H54 (cell line): ENCODE data around the gene UROC1.

ENCODE experiments used
- DNase-seq: peaks from one replicate; pipeline ENCODE4 v3.0.0; 2011; ENCODE audit warnings: low spot score, mixed read lengths; ENCODE audit not compliant: insufficient read length
- FAIRE-seq: peaks from 3 replicates; lab custom pipeline; 2011; peaks lifted over from hg19 to GRCh38; lab: Jason Lieb, UNC
- POLR2A ChIP-seq: IDR thresholded peaks from 2 replicates; pipeline ENCODE4 v1.6.1; 2011; ENCODE audit warnings: low read depth, mild to moderate bottlenecking, low read length

UROC1 gene

DNA sequence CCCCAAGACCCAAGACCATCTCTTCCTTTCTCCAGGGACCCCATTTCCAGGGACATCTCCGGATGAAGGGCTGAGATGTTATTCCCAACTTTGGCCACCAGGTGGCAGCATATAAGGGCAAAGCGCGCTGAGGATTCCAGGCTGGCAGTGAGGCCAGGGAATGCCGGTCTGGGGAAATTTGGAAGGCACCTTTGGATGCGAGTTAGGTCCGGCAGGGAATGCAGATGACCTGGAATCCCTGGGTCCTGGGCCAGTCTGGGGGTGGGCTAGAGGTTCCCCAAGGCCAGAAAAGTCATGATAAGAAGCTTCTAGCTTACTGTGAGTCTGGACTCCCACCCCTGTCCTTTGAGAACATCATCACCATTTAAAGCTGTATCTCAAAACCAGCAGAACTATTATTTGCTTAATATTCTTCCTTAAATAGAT lies 4.8 kb upstream of the UROC1 start:
- no peak for FAIRE-seq
- no peak for TF ChIP-seq POLR2A
- peak; percentile 88 for DNase-seq

DNA sequence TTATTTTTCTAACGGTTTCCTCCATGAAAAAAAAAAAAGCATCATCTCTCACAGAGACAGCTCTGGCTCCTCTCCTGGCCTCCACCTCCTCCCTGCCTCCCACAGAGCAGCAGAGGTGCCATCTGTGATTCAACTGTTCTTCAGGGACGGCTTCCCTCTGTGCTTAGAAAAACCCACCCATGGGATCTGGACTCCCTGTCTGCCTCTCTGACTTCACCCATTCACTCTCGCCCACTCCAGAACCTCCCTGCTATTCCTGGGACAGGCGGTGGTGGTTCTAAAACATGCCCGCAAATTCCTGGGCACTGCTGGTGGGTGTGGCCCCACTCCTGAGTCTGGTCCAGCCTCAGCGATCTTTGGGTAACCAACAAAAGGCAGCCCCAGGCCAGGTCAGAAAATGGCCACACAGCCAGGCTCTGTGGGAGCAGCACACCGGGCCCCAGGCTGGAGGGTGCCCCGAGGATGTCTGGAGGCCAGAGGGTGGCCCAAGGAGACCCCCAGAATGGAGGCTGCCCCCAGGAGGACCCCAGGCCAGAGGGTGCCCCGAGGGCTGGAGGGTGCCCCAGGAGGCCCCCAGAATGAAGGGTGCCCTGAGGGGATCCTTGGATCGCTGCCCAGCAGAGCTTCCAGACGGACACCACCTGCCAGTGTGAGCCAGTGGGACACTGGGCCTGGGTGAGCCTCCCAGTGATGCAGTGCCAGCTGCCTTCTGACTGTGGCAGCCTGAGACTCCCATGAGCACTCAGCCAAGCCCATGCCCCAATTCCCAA lies 3.7 kb upstream of the UROC1 start:
- TF ChIP-seq POLR2A: no peak
- DNase-seq (no peak), FAIRE-seq (no peak)

- FAIRE-seq (no peak), DNase-seq (no peak)
- TF ChIP-seq POLR2A: no peak
Measured at GRCh38 chr3:126519506-126520455, 2.2 kb upstream of the UROC1 start.

DNA sequence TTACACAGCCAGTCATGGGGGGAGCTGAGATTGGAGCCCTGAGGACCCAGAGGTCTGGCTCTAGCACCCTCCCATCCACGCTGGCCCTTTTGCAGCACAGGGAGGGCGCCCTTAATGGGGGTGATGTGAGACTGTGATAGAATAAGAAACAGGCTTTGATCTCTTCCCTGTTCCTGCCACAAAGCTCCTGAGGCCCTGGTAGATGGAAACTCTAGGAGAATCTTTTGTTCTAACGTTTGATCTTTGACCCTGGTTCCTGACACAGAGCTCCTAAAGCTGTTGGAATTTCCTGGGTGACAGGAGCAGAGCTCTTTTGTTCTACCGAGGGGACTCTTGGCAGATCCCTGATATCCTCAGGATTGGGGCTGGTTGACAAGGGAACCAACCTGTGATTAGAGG lies 1.2 kb upstream of the UROC1 start:
- FAIRE-seq (no peak), DNase-seq (no peak)

GRCh38 chr3:126517986-126518778 lies 609 bp upstream of the UROC1 start:
- no peak for FAIRE-seq
- no peak for DNase-seq
- no peak for TF ChIP-seq POLR2A

More for the DNA sequence above, 1.2 kb upstream of the UROC1 start:
- no peak for TF ChIP-seq POLR2A

DNA sequence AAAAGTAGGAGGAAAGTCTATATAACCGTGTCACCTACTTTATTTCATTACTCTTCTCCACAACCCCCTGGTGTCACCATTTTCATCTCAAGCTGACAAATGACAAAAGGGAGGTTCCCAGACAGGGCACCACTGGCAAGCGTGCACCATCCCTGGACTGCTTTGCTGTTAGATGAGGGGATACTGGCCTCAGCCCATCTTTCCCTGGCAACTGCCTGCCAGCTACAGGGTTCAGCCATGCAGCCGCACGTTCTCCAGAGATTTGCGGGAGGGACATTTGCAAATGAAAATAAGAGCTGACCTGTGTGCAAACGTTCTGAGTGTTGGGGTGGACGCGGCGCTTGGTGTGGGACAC lies 660 bp downstream of the UROC1 start:
- FAIRE-seq: no peak
- no peak for DNase-seq
- no peak for TF ChIP-seq POLR2A

GRCh38 chr3:126516152-126516935 lies 1.2 kb downstream of the UROC1 start:
- FAIRE-seq: no peak
- no peak for DNase-seq
- no peak for TF ChIP-seq POLR2A

DNA sequence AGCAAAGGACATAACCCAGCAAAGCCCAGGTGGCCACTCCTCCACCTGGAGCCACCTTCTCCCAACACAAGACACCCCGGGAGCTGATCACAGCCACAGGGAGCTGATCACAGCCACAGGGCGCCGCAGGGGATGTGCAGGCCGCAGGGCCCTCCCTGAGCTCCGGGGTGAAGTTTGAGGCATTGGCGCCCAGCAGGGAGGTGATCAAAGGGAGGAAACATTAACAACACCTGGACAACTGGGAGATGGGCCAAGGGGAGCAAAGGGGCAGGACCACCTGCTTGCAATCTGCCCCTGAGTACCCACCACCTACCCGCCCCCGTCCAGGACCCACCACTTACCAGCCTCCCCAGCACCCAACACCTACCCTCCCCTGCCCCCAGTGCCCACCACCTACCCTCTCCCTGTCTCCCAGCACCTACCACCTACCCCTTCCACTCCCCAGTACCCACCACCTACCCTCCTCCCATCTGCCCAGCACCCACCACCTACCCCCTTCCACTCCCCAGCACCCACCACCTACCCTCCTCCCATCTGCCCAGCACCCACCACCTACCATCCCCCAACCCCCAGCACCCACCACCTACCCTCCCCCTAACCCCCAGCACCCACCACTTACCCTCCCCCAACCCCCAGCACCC lies 2.4 kb downstream of the UROC1 start:
- TF ChIP-seq POLR2A: no peak
- no peak for DNase-seq
- FAIRE-seq: no peak

- FAIRE-seq (no peak), DNase-seq (no peak)
- no peak for TF ChIP-seq POLR2A
Measured at GRCh38 chr3:126514161-126514560, 3.4 kb downstream of the UROC1 start.

DNA sequence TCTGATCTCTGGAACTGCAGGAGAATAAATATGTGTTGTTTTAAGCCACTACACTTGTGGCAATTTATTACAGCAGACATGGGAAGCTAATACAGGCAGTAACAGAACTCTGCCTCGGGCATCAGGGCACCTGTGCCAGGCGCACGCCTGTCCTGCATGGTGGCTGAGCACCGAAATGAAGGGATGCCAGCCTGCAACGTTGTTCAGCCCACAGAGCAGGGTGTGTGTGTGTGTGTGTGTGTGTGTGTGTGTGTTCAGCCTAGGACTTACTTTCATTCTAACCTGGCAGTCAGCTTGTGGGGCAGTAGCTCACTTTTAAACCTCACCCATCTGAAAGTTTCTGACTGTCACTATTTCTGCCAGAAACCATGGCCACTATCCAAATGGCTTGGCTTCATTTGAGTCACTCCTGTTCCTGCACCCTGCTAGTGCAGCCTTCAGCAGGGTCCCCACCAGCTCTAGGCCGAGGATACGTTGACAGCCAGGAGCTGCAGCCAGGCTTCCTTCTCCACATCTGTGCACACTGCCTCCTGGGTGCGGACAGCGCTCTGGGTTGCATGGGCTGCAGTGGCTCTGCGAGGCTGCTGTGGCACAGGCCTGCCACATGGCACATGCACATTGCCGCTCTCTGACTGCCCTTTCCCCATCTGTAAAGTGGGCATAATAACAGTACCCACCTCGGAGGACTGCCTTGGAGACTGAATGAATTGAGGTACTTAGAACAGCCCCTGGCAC lies 4.5 kb downstream of the UROC1 start:
- no peak for TF ChIP-seq POLR2A
- no peak for DNase-seq
- no peak for FAIRE-seq

DNA sequence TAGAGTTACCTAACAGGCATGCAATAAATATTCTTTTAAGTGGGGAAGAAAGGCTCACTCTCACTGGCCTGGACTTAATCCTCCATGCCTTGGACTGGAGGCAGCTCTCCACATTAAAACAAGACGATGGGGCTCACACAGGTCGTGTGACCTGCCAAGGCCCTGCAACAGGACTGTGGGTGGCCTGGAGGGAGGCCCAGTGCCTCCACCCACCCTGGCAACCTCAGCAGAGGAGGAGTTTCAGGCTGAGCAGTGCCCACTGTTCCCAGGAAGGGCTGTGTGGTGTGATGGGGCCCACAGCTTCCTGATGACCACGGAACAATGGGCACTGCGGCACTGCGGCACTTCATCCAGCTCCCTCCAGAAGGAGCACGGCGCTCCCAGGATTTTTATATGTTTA lies 5.5 kb downstream of the UROC1 start:
- no peak for FAIRE-seq
- TF ChIP-seq POLR2A: no peak
- DNase-seq: no peak

DNA sequence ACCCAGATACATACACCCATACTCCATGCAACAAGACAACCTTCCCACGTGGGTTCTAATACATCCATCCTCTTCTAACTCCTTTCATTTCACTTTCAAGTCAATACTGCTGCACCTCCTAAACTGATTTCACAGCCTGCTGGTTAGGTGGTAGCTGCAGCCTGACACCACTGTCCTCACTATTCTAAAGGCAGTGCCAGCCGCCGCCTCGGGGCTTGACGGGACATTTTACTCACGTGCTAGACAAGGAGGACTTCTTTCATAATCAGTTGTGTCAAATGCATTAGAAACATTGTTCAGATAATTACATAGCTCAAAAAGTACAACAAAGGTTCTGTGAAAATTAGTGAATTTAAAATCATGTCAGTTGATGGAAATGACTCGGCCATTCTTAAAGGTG lies 6.3 kb downstream of the UROC1 start:
- DNase-seq: no peak
- no peak for FAIRE-seq
- TF ChIP-seq POLR2A: no peak
